Stimulated activated CD8-positive, alpha-beta memory T cell treated with anti-CD3 and anti-CD28 coated beads, Interleukin-4, amount 100 ng/mL, for 48 hours (primary cell): ENCODE results near the gene XRCC5.

Experiments
- DNase-seq: peaks from one replicate; pipeline ENCODE4 v3.0.0-alpha.2; 2020

XRCC5 gene

DNA sequence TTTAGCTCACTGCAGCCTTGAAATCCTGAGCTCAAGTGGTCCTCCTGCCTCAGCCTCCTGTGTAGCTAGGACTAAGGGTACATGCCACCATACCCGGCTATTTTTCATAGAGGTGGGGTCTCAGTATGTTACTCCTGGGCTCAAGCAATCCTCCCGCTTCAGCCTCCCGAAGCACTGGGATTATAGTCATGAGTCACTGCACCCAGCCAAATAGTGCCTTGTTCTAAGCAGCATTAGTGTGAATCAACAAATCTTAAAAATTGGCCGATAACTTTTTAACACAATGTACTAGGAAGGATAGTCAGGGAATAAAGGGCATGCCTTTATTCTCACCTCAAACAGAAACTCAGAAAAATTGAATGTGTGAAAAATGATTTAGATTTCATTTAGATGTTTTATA, 51.6 kb downstream of the XRCC5 start:
- DNase-seq, result no peak

GRCh38 chr2:216161967-216162366, 52.8 kb downstream of the XRCC5 start:
- DNase-seq, result no peak

DNA sequence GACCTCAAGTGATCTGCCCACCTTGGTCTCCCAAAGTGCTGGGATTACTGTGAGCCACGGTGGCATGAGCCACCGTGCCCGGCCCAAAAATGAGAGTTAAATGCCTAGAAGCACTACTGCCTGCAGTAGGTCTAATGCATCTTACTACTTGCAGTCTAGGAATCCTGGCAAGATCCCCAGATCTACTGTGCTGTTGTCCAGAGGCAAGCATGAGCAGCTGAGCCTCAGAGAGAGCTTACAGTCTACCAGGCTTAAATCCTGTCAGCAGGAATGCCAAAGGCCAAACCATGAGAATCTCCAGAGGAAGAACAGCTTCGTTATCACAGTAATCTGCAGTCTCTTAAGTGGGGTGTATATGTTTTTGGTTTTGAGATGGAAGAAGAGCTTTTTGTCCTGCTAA, 54.4 kb downstream of the XRCC5 start:
- DNase-seq, result no peak

- no peak for DNase-seq
Observed at GRCh38 chr2:216164087-216164486, 54.9 kb downstream of the XRCC5 start.

GRCh38 chr2:216164576-216164975, 55.4 kb downstream of the XRCC5 start:
- DNase-seq, result no peak

DNA sequence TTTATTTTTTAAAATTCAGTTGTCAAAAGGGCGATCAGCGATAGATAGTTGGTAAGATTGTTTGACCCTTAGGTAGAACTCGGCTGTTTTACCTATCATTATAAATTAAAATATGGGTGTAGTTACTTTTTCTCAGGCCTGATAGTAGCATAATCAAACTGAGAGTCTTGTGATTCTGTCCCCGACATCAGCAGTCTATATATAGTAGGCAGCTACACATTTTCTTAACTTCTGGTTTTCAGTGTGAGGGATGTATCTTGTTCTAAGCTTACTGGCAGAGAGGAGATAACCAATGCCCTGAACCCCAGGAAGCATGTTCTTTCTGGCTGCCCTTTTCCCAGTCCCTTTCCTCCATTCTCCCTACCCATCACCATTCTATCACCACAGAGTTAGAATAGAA, 56.6 kb downstream of the XRCC5 start:
- no peak for DNase-seq

- no peak for DNase-seq
Observed at GRCh38 chr2:216169087-216169486, 59.9 kb downstream of the XRCC5 start.

GRCh38 chr2:216170076-216170763, 61.1 kb downstream of the XRCC5 start:
- no peak for DNase-seq

DNA sequence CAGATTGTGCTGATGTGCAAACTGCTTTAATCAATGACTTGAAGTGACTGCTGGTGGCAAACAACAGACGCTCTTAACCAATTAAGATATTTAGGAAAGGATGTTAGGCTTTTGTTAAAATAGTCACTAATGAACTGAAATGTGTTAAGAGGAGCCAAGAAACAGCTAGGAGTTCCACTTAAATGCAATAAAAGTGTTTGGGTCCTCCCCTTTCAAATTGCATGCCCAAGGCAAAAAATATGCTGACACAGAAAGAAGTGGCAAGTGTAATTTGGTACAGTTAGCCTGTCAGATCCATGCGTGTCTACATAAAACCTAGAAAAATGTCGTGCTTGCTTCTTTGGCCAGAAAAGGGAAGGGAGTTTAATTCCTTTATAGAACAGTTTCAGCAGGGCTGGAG, 61.9 kb downstream of the XRCC5 start:
- no peak for DNase-seq

DNA sequence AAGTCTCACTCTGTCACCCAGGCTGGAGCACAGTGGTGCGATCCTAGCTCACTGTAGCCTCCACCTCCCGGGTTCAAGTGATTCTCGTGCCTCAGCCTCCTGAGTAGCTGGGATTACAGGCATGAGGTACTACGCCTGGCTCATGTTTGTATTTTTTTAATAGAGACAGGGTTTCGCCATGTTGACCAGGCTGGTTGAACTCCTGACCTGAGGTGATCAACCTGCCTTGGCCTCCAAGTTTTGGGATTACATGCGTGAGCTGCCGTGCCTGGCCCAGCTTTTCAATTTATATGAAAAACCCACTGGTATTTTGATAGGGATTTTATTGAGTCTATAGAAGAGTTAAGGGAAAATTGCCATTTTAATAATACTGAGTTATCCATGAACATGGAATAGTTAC, 63.3 kb downstream of the XRCC5 start:
- no peak for DNase-seq

DNA sequence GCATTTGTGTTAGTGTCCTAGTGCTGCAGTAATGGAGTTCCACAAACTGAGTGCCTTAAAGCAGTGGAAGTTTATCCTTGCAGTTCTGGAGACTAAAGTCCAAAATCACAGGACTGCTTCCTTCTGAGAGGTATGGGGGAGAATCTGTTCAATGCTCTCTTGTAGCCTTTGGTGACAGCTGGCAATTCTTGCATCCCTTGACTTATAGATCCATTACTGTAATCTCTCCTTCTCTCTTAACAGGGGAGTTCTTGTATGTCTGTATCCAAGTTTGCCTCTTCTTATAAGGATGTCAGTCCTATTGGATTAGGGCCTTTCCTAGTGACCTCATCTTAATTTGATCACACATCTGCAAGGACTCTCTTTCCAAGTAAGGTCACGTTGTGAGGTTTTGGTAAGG, 69.9 kb downstream of the XRCC5 start:
- DNase-seq, result no peak

DNA sequence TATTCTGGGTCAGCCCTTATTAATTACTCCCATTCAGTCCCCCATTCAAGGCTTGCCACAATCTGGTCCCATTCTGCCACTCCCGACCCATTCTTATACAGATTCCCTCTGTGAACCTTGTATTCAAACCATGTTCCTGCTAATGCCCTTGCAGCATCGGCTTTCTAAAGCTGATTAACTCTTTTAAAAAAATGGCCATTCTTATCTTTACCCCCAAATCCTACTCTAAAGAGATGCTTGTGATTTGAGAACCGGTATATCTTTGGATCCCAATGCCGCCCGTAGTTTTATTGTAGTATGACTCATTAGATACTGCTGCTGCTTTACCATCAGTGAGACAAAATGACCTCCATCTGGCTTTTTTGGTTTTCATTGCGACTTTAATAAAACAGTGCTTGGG, 72.2 kb downstream of the XRCC5 start:
- DNase-seq, result no peak

GRCh38 chr2:216181953-216182461, 72.9 kb downstream of the XRCC5 start:
- no peak for DNase-seq

DNA sequence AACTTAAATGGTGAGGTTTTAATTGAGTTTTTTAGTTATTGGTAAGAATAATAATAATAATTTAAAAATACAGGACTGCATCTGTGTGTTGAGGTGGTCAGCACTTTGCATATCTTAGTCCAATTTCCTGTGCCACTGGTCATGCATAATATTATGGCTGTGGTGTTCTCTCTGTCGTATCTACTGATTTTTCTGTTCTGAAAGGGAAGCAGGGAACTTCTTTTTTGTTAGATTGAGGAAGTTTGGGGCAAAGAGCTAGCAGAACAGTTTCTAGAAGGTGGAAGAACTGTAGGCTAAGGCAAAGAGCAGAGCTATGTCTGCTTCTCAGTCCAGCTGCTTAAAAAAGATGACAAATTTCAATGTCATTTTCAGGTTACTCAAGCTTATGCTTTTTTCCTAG, 74.3 kb downstream of the XRCC5 start:
- DNase-seq, result no peak

GRCh38 chr2:216188559-216188850, 79.4 kb downstream of the XRCC5 start:
- DNase-seq, result no peak

- no peak for DNase-seq
Observed at GRCh38 chr2:216188956-216189355, 79.8 kb downstream of the XRCC5 start.

DNA sequence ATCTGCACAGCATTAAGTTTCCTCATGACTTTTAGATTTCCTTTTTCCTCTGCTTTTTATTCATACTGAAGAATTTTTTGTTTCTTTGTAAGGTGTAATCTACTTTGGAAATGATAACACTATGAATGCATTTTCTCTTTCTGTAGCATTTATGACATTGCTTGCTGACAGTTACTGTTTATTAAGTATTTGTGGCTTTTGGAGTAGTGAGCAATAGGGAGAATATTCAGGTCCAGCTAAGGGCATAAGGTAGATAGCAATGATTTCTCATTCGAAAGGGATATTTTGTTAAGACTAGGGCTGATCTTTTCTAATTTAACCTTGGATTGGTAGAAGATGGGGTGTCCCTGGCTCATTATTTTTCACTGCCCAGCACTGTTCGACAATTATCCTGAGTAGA, 80.3 kb downstream of the XRCC5 start:
- no peak for DNase-seq

GRCh38 chr2:216192181-216192580, 83.0 kb downstream of the XRCC5 start:
- no peak for DNase-seq

- DNase-seq, result no peak
Observed at GRCh38 chr2:216192931-216193330, 83.8 kb downstream of the XRCC5 start.

DNA sequence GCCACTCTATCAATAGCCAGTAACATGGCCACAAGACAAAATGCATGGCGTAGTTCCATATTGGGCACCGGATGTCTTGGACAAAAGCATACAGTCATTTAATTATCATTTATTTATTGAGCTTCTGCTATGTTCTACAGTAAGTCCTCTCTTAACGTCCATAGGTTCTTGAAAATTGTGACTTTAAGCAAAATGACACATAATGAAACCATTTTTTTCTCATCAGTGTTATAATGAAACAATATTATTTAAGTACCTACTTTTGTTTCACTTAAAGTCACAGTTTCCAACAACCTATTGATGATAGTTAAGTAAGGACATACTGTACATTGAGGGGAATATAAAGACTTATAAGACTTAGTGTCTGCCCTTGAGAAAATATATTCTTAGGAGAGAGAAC, 84.9 kb downstream of the XRCC5 start:
- DNase-seq, result no peak

GRCh38 chr2:216194561-216194960, 85.4 kb downstream of the XRCC5 start:
- DNase-seq, result no peak

GRCh38 chr2:216195565-216196029, 86.4 kb downstream of the XRCC5 start:
- peak; percentile 39 for DNase-seq

- no peak for DNase-seq
Observed at GRCh38 chr2:216201692-216202306, 92.7 kb downstream of the XRCC5 start.

DNA sequence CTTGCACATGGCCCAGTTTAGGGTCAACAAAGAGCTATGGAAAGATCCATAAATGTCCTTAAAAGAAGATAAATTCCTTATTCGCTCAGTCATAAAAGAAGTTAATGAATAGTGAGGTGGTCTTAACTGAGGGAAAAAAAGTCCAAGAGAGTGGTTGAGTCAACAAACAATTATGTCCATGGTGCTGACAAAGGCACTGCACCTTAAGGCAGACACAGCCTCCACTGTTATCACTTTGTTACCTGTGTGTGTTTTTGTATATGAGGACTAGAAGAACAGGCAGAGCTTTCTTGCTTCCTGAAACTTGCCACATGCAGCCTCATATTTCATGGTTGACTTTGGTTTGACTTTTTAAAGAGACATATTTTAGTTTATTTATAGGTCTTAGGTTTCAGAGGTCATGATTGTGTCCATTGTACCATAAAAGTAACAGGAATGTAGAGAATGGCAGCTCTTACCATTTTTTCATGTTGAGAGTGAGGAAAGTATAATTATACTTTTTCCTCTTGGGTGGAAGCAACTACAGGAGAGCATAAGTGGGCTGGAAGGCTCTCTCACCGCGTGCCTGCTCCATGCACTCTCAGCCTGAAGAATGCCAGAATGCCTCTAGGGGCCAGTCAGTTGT, 93.6 kb downstream of the XRCC5 start:
- no peak for DNase-seq

DNA sequence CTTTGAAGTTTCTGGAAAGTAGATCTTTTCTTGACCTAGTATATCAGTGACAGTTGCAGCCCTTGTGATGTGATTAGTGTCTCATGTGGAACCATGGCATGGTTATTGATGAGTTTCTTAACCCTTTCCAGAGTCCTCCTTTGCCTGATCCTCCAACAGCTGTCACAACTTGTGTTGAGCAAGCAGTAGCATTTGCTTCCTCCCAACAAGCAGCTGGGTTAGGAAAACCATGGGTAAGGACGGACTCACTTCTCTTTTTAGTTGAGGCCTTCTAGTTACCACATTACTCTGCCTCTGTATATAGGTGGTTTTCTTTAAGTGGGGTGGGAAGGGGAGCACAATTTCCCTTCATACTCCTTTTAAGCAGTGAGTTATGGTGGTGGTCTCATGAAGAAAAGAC, 96.3 kb downstream of the XRCC5 start:
- no peak for DNase-seq
